Brain microvascular endothelial cell (primary cell): ENCODE measurements around the gene CDKN2D.

ENCODE experiments used
- DNase-seq: peaks from one replicate; pipeline ENCODE4 v3.0.0-alpha.2; 2020
- H3K27ac ChIP-seq: fragments of 250-450 bp; sonication (Bioruptor Pico); 2 replicates; pipeline ENCODE4 v1.5.1; 2020; ENCODE audit warnings: mild to moderate bottlenecking, moderate library complexity
- H3K27me3 ChIP-seq: fragments of 250-450 bp; sonication (Bioruptor Pico); replicated peaks from 2 replicates; pipeline ENCODE4 v1.5.1; 2020; ENCODE audit warnings: mild to moderate bottlenecking
- H3K36me3 ChIP-seq: fragments of 250-450 bp; sonication (Bioruptor Pico); replicated peaks from 2 replicates; pipeline ENCODE4 v1.5.1; 2020; ENCODE audit warnings: mild to moderate bottlenecking
- H3K4me3 ChIP-seq: 2 replicates; pipeline ENCODE4 v1.5.1; 2011; ENCODE audit warnings: low read depth, mild to moderate bottlenecking, control low read depth, low read length, moderate library complexity
- CTCF ChIP-seq: IDR thresholded peaks from 2 replicates; pipeline ENCODE4 v1.5.1; 2011; ENCODE audit warnings: low read depth, mild to moderate bottlenecking, moderate library complexity, low read length, control low read depth, inconsistent platforms; ENCODE audit errors: missing control alignments
- in situ Hi-C: cut with HindIII; loops from 2 replicates; pipeline ENCODE4 v1.10.0; 2017; ENCODE audit warnings: low sequenced_read_pairs, low pct_ligation_motif_present

The CDKN2D gene

GRCh38 chr19:10600149-10600548, 31.4 kb upstream of the CDKN2D start:
- no peaks in the 10 kb centered on the region for H3K36me3 ChIP-seq
- no peaks in the 10 kb centered on the region for H3K27me3 ChIP-seq
- no peak overlapping the region for H3K4me3 ChIP-seq
- no peak overlapping the region for H3K27ac ChIP-seq
- DNase-seq = no peak
- in situ Hi-C loops = no loop called here
- TF ChIP-seq CTCF = no peak

DNA sequence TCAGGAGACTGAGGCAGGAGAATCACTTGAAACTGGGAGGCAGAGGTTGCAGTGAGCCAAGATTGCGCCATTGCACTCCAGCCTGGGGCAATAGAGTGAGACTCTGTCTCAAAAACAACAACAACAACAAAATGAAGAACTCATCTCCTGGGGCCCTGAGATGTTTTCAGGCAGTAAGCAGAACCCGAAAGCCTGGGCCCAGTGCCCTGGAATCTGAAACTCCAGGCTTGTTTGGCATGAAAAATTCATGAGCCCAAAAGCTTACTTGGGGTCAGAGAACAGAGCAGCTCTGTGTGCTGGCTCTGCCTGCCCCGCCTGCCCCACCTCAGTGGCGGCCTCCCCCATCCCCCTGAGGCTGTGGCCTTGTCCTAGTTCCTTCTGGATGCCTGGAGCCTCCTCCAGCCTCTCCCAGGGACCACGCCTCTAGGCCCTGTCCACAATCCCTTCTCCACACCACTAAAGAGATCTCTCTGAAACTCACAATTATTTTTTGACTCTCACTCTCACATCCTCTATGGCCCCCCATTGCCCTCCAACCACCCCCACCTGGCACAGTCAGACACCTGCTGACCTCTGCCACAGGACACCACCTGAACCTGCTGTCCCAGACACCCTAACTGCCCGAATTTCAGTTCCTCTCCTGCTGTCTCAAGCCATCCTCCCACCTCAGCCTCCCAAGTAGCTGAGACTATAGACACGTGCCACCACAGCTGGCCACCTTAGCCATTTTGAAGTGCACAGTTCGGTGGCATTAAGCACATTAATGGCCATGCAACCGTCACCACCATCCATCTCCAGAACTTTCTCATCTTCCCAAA, 25.2 kb upstream of the CDKN2D start:
- Histone ChIP-seq H3K27ac (no peak overlapping the region), H3K4me3 (no peak overlapping the region), H3K27me3 (no peaks in the 10 kb centered on the region), H3K36me3 (no peaks in the 10 kb centered on the region)
- no peak for DNase-seq
- in situ Hi-C loops = no loop called here
- TF ChIP-seq CTCF = no peak

DNA sequence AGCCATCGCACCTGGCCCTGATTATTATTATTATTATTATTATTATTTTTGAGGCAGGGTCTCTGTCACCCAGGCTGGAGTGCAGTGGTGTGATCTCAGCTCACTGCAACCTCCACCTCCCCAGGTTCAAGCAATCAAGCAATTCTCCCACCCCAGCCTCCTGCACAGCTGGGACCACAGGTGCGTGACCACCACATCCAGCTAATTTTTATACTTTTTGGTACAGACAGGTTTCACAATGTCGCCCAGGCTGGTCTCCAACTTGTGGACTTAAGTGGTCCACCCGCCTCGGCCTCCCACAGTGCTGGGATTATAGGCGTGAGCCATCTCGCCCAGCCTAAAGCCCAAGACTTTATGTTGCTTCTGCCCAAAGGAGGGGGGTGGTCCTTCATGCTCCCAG, 24.4 kb upstream of the CDKN2D start:
- H3K36me3 ChIP-seq = no peaks in the 10 kb centered on the region
- in situ Hi-C loops = no loop called here
- no peak overlapping the region for H3K27ac ChIP-seq
- no peak overlapping the region for H3K4me3 ChIP-seq
- no peak for DNase-seq
- TF ChIP-seq CTCF = no peak
- H3K27me3 ChIP-seq = no peaks in the 10 kb centered on the region

DNA sequence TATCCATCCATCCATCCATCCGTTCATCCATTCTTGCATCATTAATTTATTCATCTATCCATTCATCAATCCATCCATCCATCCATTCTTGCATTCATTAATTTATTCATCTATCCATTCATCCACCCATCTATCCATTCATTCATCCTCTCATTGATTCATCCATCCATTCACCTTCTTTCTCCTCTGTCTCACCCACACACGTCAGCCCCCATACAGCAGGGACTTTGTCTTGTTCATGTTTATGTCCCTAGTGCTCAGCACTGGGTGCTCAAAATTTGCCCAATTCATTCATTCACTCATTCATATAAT, 19.0 kb upstream of the CDKN2D start:
- Histone ChIP-seq H3K36me3 (no peaks in the 10 kb centered on the region), H3K27me3 (peaks cover 12% of the 10 kb centered on the region), H3K4me3 (no peak overlapping the region), H3K27ac (no peak overlapping the region)
- TF ChIP-seq CTCF = no peak
- DNase-seq = no peak
- in situ Hi-C loops = no loop called here

DNA sequence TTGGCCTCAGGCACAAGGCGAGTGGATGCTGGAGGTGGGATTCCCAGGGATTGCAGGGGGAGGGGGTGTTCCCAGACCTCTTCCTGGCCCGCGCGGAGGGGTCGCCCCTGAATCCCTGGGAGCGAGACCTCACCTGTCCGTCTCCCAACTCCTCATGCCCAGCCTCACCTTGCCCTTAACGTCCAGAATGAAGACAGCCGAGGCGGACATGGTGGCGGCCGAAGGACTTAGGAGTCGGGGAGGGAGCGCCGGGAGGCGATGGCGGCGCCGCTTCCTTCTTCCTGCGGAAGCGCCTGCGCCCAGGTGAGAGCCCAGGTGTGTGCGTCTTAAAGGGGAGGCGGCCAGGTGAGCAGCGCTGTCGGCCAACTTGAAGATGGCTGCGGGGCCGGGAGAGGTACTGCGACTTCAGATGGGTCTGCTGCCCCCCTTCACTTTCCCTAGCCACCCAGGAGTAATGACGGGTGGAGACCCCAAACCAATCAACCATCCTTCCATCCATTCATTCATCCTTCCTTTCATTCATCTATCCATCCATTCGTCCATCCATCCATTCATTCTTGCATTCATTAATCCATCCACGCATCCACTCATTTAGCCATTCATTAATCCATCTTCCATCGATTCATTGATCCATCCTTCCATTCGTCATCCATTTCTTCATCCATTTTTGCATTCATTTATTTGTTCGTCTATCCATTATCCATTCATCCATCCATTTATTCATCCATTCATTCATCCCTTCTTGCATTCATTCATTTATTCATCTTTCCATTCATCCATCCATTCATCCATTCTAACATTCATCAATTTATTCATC, 18.5 kb upstream of the CDKN2D start, which contains the start of gene AP1M2:
TSS of gene AP1M2 (minus strand) at position 291 of the 817 bp plus-strand sequence. CDS start at position 210, 81 bp downstream.
- TF ChIP-seq CTCF = no peak
- DNase-seq = no peak
- H3K36me3 ChIP-seq = no peaks in the 10 kb centered on the region
- no peak within 1 kb of the TSS for H3K27ac ChIP-seq
- no peak within 1 kb of the TSS for H3K4me3 ChIP-seq
- H3K27me3 ChIP-seq = peaks cover 12% of the 10 kb centered on the region
- in situ Hi-C loops = no loop called here
